NCI-H446 treated with DMSO at 0.1 percent for 48 hours (cell line): ENCODE measurements around the gene SLC6A18.
"Not testable (repeated sequence)": the region's sequence is repeated elsewhere in the genome, so short reads cannot be mapped to it uniquely, and the experiment has no call there.

ENCODE experiments used
- DNase-seq: peaks from one replicate; lab custom pipeline; 2025; lab: John Stamatoyannopoulos, UW

SLC6A18 gene

GRCh38 chr5:1290956-1291355, 65.8 kb downstream of the SLC6A18 start:
- not testable (repeated sequence) for DNase-seq

GRCh38 chr5:1291611-1292080, 66.5 kb downstream of the SLC6A18 start:
- DNase-seq, result no peak

GRCh38 chr5:1292139-1292538, 67.0 kb downstream of the SLC6A18 start:
- DNase-seq, result no peak

DNA sequence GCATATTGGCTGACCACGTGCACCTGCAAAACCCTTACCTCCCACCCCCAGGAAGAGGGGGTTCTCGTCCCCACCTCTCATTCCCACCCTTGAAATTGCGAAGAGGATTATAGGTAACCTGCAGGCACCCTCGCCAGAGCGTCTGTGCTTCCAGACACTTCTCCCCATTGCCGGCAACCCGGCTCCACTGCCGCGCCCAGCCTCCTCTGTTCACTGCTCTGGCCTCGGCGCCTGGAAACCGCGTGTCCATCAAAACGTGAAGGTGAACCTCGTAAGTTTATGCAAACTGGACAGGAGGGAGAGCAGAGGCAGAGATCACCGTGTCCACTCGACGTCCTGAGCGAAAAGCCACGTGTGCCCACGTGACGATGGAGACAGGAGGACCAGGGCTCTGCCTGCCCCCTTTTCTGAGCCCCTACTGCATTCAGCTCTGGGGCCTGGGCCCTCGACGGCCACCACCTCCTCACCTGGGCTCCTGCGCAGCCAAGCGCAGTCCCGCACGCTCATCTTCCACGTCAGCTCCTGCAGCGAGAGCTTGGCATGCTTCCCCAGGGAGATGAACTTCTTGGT, 67.8 kb downstream of the SLC6A18 start:
- DNase-seq, result no peak

GRCh38 chr5:1293416-1294205, 68.4 kb downstream of the SLC6A18 start:
- DNase-seq, result no peak

DNA sequence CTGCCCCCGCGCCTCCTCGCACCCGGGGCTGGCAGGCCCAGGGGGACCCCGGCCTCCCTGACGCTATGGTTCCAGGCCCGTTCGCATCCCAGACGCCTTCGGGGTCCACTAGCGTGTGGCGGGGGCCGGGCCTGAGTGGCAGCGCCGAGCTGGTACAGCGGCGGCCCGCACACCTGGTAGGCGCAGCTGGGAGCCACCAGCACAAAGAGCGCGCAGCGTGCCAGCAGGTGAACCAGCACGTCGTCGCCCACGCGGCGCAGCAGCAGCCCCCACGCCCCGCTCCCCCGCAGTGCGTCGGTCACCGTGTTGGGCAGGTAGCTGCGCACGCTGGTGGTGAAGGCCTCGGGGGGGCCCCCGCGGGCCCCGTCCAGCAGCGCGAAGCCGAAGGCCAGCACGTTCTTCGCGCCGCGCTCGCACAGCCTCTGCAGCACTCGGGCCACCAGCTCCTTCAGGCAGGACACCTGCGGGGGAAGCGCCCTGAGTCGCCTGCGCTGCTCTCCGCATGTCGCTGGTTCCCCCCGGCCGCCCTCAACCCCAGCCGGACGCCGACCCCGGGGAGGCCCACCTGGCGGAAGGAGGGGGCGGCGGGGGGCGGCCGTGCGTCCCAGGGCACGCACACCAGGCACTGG, 69.1 kb downstream of the SLC6A18 start:
- DNase-seq, result no peak

- DNase-seq, result no peak
Observed at GRCh38 chr5:1294835-1295649, 69.9 kb downstream of the SLC6A18 start, which contains the start of gene TERT. Gene TERT, minus strand, starts transcription at chr5:1295068. Its CDS starts 79 bp downstream, at chr5:1294989.

DNA sequence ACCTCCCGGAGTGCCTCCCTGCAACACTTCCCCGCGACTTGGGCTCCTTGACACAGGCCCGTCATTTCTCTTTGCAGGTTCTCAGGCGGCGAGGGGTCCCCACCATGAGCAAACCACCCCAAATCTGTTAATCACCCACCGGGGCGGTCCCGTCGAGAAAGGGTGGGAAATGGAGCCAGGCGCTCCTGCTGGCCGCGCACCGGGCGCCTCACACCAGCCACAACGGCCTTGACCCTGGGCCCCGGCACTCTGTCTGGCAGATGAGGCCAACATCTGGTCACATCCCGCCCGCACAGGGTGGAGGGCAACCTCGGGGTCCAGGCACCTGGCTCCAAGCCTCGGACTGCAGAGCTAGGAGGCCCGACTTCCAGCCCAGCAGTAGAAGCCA, 70.5 kb downstream of the SLC6A18 start:
- no peak for DNase-seq
